ENCODE measurements around the gene CLEC6A. TPM values are rescaled to one million over a fixed set of nuclear protein-coding genes. Genes with fewer than 3 reads are reported as not detected.

Gene CLEC6A
- polyA plus RNA-seq, 1 experiment: not detected

DNA sequence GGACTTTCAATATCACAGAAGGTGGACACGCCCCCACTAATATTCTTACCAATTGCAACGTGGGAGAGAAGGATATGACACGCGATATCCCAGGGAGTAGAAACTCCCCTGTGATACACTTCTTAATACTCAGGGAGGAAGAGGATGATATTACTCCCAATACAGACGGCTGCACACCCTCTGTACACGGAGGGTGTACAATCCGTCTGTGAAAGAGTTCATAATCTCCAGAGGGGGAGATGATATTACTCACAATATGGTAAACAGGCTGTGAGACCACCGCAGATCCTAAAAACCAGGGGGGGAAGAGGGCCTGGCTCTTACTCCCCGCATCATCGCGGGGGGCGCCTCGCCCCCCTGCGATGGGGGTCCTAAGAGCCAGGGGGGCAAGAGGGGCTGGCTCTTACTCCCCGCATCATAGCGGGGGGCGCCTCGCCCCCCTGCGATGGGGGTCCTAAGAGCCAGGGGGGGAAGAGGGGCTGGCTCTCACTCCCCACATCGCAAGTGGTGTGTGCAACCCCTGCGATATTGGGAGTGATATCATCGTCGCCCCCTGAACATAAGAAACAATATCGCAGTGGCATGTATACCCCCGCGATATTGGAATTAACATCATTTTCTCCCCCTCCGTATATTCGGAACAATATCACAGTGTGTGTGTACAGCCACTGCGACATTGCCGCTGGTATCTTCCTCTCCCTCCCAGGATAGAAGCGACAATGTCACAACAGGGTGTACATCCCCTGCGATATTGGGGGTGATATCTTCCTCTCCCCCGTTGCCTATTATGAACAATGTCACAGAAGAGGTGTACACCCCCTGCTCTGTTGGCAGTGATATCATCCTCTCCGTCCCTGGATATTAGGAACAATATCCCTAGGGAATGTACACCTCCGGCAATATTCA lies 8.9 kb upstream of the CLEC6A start:
- Histone ChIP-seq H3K9me3 (ENCODE audit: control insufficient read depth, insufficient read depth, low read length) (peaks cover 4% of the 10 kb centered on the region; the same call in 1 of the 2 replicates), H3K4me3 (ENCODE audit: low read depth, low read length) (no peak overlapping the region), H3K27ac (ENCODE audit: low read depth, low read length) (no peak overlapping the region), H3K27me3 (ENCODE audit: control insufficient read depth, insufficient read depth, low read length) (no peaks in the 10 kb centered on the region)
- ChIA-PET CTCF (no interaction called here), POLR2A (no interaction called here)
- no peak for DNase-seq (ENCODE audit: low read depth, low spot score)
- TF ChIP-seq, protein P1, sequence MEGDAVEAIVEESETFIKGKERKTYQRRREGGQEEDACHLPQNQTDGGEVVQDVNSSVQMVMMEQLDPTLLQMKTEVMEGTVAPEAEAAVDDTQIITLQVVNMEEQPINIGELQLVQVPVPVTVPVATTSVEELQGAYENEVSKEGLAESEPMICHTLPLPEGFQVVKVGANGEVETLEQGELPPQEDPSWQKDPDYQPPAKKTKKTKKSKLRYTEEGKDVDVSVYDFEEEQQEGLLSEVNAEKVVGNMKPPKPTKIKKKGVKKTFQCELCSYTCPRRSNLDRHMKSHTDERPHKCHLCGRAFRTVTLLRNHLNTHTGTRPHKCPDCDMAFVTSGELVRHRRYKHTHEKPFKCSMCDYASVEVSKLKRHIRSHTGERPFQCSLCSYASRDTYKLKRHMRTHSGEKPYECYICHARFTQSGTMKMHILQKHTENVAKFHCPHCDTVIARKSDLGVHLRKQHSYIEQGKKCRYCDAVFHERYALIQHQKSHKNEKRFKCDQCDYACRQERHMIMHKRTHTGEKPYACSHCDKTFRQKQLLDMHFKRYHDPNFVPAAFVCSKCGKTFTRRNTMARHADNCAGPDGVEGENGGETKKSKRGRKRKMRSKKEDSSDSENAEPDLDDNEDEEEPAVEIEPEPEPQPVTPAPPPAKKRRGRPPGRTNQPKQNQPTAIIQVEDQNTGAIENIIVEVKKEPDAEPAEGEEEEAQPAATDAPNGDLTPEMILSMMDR (IDR thresholded peaks at IDR 0.05; ENCODE audit: low read depth, low read length): no peak

DNA sequence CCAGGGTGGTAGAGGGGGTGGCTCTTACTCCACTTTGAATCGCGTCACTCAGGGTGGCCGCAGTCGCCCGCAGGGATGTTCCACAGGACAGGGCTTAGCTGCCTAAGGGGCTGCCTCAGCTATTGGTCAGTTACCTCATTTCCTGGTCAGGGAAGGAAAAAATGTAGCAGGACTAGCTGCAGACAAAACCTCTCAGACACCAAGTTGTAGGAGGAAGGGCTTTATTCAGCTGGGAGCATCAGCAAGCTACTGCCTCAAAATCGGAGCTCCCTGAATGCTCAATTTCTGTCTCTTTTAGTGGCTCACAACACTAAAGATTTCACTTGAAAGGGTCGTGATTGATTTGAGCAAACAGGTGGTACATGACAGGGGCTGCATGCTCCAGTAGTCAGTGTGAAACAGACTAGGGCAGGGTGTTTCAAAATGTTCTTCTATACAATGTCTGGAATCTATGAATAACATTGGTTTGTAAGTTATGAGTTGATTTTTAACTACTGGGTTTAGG lies 6.4 kb upstream of the CLEC6A start:
- Histone ChIP-seq H3K27me3 (ENCODE audit: control insufficient read depth, insufficient read depth, low read length) (no peaks in the 10 kb centered on the region), H3K9me3 (ENCODE audit: control insufficient read depth, insufficient read depth, low read length) (peaks cover 4% of the 10 kb centered on the region; the same call in 1 of the 2 replicates), H3K4me3 (ENCODE audit: low read depth, low read length) (no peak overlapping the region), H3K27ac (ENCODE audit: low read depth, low read length) (no peak overlapping the region)
- TF ChIP-seq, protein P1 (IDR thresholded peaks at IDR 0.05; ENCODE audit: low read depth, low read length): no peak
- CTCF ChIA-PET: no interaction called here
- POLR2A ChIA-PET: no interaction called here
- DNase-seq (ENCODE audit: low read depth, low spot score): no peak

DNA sequence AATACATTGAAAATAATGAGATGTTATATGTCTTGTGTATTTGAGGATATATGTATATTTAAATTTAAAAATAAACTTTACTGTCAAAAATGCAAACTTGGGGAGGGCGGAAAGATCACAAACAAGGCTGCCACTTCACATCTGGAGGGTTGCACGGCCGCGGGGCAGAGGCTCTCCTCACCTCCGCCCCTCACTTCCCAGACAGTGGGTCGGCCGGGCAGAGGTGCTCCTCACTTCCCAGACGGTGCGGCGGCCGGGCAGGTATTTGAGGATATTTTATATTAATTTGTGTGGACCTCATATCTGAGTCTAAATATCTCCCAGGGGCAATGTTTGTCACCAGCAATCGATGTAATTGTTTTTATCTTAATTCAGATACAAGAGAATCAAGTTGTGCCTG lies 3.7 kb upstream of the CLEC6A start:
- TF ChIP-seq, protein P1 (IDR thresholded peaks at IDR 0.05; ENCODE audit: low read depth, low read length): no peak
- no peak overlapping the region for H3K27ac ChIP-seq (ENCODE audit: low read depth, low read length)
- no peak overlapping the region for H3K4me3 ChIP-seq (ENCODE audit: low read depth, low read length)
- CTCF ChIA-PET: no interaction called here
- H3K27me3 ChIP-seq (ENCODE audit: control insufficient read depth, insufficient read depth, low read length): no peaks in the 10 kb centered on the region
- DNase-seq (ENCODE audit: low read depth, low spot score): no peak
- H3K9me3 ChIP-seq (ENCODE audit: control insufficient read depth, insufficient read depth, low read length): peaks cover under 1% of the 10 kb centered on the region; the same call in 1 of the 2 replicates
- POLR2A ChIA-PET: no interaction called here

DNA sequence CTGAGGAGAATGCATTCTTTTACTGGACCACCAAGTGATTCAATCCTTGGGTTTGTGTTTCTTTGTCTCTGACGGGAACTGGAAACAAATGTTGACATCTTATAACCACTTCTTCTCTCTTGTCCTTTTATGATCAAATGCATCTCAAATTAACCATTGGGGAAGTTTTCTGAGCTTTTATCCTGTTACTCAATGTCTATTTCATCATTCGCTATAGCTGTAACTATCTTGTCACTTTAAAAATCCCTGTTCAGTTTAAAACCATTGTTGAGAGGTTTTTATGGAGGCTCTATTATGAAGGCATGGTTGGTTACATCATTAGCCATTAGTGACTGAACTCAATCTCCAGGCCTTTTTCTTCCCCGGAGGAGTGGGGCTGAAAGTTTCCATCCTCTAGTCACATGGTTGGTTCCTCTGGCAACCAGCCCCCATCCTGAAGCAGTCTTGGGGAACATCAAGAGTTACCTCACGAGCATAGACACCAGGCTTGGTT lies 2.7 kb upstream of the CLEC6A start:
- no peak for DNase-seq (ENCODE audit: low read depth, low spot score)
- Histone ChIP-seq H3K27ac (ENCODE audit: low read depth, low read length) (no peak overlapping the region), H3K27me3 (ENCODE audit: control insufficient read depth, insufficient read depth, low read length) (no peaks in the 10 kb centered on the region), H3K4me3 (ENCODE audit: low read depth, low read length) (no peak overlapping the region), H3K9me3 (ENCODE audit: control insufficient read depth, insufficient read depth, low read length) (no peaks in the 10 kb centered on the region; the same call in 1 of the 2 replicates)
- POLR2A ChIA-PET: no interaction called here
- TF ChIP-seq, protein P1 (IDR thresholded peaks at IDR 0.05; ENCODE audit: low read depth, low read length): no peak
- CTCF ChIA-PET: no interaction called here

DNA sequence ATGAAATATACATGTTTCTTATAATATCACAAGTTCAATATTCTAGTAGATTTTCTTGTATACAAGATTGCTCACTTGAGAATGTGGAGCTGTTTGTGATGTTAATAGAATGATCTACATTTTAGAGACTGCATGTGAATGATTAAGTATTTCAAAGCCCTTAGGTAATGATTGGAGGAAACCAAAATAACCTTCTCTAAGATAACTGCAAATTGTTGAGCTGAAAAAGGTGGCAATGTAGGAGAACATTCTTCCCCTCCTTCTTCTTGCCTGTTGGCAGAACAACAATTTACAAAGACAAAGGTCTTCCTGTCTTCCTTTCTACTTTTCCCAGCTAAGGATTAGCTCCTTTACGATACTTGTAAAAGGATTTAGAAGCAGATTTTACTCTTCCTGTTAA lies 2.0 kb upstream of the CLEC6A start:
- no peaks in the 10 kb centered on the region; the same call in 1 of the 2 replicates for H3K9me3 ChIP-seq (ENCODE audit: control insufficient read depth, insufficient read depth, low read length)
- H3K27ac ChIP-seq (ENCODE audit: low read depth, low read length): no peak overlapping the region
- no peak overlapping the region for H3K4me3 ChIP-seq (ENCODE audit: low read depth, low read length)
- TF ChIP-seq, protein P1 (IDR thresholded peaks at IDR 0.05; ENCODE audit: low read depth, low read length): no peak
- no peak for DNase-seq (ENCODE audit: low read depth, low spot score)
- H3K27me3 ChIP-seq (ENCODE audit: control insufficient read depth, insufficient read depth, low read length): no peaks in the 10 kb centered on the region
- ChIA-PET CTCF (interaction anchor here (0.7 kb wide), 1 partner anchor 49 kb away, joined by 3 read pairs; no protein-coding TSS in a partner anchor), POLR2A (no interaction called here)

Measured in AG04450 (cell line).